Glutamatergic neuron (in vitro differentiated cells): ENCODE measurements around the gene TAPT1. TPM values are rescaled to one million over a fixed set of nuclear protein-coding genes. Genes with fewer than 3 reads are reported as not detected.

Experiments used
- DNase-seq: peaks from one replicate; pipeline ENCODE4 v3.0.0; 2022
- H3K27ac Mint-ChIP-seq: one replicate; pipeline ENCODE4 v1.8.0; 2020; ENCODE audit warnings: mild to moderate bottlenecking, mixed read lengths, inconsistent platforms; ENCODE audit not compliant: unreplicated experiment
- H3K27me3 Mint-ChIP-seq: one replicate; pipeline ENCODE4 v1.8.0; 2020; ENCODE audit warnings: mild to moderate bottlenecking, moderate library complexity, mixed read lengths, inconsistent platforms; ENCODE audit not compliant: unreplicated experiment
- H3K36me3 Mint-ChIP-seq: one replicate; pipeline ENCODE4 v1.8.0; 2020; ENCODE audit warnings: mild to moderate bottlenecking, mixed read lengths, inconsistent platforms; ENCODE audit not compliant: unreplicated experiment
- H3K4me1 Mint-ChIP-seq: one replicate; pipeline ENCODE4 v1.8.0; 2020; ENCODE audit warnings: mild to moderate bottlenecking, low read depth, mixed read lengths, inconsistent platforms; ENCODE audit not compliant: unreplicated experiment
- H3K4me3 Mint-ChIP-seq: one replicate; pipeline ENCODE4 v1.8.0; 2020; ENCODE audit warnings: mild to moderate bottlenecking, mixed read lengths, inconsistent platforms; ENCODE audit not compliant: unreplicated experiment
- H3K9me3 Mint-ChIP-seq: one replicate; pipeline ENCODE4 v1.8.0; 2020; ENCODE audit warnings: mild to moderate bottlenecking, moderate library complexity, mixed read lengths, inconsistent platforms; ENCODE audit not compliant: unreplicated experiment
- CTCF ChIP-seq: fragments of 200-600 bp; sonication (generic); IDR thresholded peaks from one replicate; pipeline ENCODE4 v1.5.0; 2021; ENCODE audit not compliant: partially characterized antibody, unreplicated experiment
- total RNA-seq: library from RNA; stranded (reverse); fragmentation: NEBNext Ultra II Directional; extraction: Animal tissue kit (Norgen Biotek cat#: 25700); gene quantifications from one replicate; pipeline ENCODE4 v1.2.1, GENCODE V29; 2021; ENCODE audit not compliant: unreplicated experiment

TAPT1 gene
- total RNA-seq, 1 donor from 2014 or later, result 28.9 TPM

GRCh38 chr4:16168144-16168543, 58.1 kb downstream of the TAPT1 start:
- Mint-ChIP-seq H3K4me3 (no peak overlapping the region), H3K27ac (no peak overlapping the region), H3K27me3 (no peaks in the 10 kb centered on the region), H3K36me3 (no peaks in the 10 kb centered on the region), H3K4me1 (peaks cover 6% of the 10 kb centered on the region), H3K9me3 (peaks cover 2% of the 10 kb centered on the region)
- TF ChIP-seq CTCF, result no peak
- no peak for DNase-seq

DNA sequence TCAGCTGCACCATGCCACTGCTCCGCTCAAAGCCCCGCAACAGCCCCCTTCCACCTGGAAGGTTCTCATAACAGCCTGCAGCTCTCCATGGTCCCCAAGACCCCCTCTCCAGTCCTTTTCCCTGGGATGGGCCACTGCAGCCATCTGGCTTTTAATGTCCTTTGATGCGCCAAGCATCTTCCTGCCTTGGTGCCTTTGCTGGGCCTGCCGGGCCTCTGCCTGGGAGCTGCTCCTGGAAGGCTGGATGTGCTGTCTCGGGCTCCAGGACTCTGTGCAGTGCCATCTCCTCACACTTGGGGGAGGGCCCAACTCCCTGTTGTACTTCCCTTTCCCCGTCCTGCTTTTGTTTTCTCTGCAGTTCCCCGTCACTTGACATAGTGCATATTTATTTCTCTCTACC, 60.3 kb downstream of the TAPT1 start:
- Mint-ChIP-seq H3K36me3 (no peaks in the 10 kb centered on the region), H3K4me1 (peaks cover 9% of the 10 kb centered on the region), H3K9me3 (peaks cover 2% of the 10 kb centered on the region), H3K4me3 (no peak overlapping the region), H3K27me3 (no peaks in the 10 kb centered on the region), H3K27ac (no peak overlapping the region)
- TF ChIP-seq CTCF, result no peak
- DNase-seq, result no peak

DNA sequence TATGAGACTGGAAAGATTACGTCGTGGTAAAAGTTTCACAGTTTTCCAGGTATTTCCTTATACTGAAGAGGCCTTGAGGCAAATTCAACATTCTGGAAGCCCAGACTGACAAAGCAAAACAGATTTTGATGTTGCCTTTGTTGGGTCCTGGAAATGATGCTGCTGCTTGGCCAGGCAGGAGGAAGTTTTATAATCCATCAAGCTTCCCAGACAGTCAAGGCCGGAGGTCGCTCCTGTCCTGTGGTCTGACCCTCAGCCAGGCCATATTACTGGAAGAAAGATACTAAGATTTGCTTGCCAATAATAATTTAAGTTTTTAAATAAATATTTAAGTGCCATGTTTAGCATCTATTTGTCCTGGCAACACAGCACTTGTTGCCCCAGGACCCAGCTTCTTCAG, 63.4 kb downstream of the TAPT1 start:
- H3K9me3 Mint-ChIP-seq, result no peaks in the 10 kb centered on the region
- no peak overlapping the region for H3K27ac Mint-ChIP-seq
- no peak for TF ChIP-seq CTCF
- H3K27me3 Mint-ChIP-seq, result peaks cover 1% of the 10 kb centered on the region
- no peaks in the 10 kb centered on the region for H3K36me3 Mint-ChIP-seq
- peaks cover 17% of the 10 kb centered on the region for H3K4me1 Mint-ChIP-seq
- no peak overlapping the region for H3K4me3 Mint-ChIP-seq
- no peak for DNase-seq

GRCh38 chr4:16161851-16162408, 64.3 kb downstream of the TAPT1 start:
- Mint-ChIP-seq H3K27me3 (peaks cover 1% of the 10 kb centered on the region), H3K27ac (no peak overlapping the region), H3K4me1 (peaks cover 18% of the 10 kb centered on the region), H3K9me3 (no peaks in the 10 kb centered on the region), H3K4me3 (no peak overlapping the region), H3K36me3 (no peaks in the 10 kb centered on the region)
- DNase-seq, result no peak
- no peak for TF ChIP-seq CTCF

DNA sequence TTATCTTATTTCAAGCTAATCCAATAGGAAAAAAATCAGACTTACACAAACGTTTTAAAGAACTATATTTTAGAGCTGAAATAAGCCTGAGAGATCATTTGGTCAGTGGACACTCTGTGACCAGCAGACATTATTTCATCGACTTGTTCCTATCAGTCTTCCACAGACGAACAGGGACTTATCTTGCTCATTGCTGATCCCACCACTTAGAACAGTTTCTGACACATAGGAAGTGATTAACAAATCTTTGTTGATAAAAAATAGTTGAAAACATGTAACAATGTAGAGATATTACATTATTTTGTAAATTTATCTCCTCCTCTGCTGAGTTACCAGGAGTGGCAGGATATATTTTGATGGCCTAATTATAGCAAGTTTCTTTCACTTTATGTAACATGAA, 65.8 kb downstream of the TAPT1 start:
- Mint-ChIP-seq H3K27ac (no peak overlapping the region), H3K9me3 (no peaks in the 10 kb centered on the region), H3K36me3 (no peaks in the 10 kb centered on the region), H3K27me3 (peaks cover 1% of the 10 kb centered on the region), H3K4me1 (peaks cover 18% of the 10 kb centered on the region), H3K4me3 (no peak overlapping the region)
- no peak for TF ChIP-seq CTCF
- no peak for DNase-seq
